GM11168 (cell line): ENCODE measurements around the gene UBE2F.
"Not testable (repeated sequence)": the region's sequence is repeated elsewhere in the genome, so short reads cannot be mapped to it uniquely, and the experiment has no call there.

Experiments
- in situ Hi-C: fragments of 300-500 bp; cut with MboI; formaldehyde crosslinking; loops from one replicate; pipeline ENCODE4 v1.12.0; 2022; ENCODE audit warnings: low sequenced_read_pairs; ENCODE audit not compliant: unreplicated experiment

Gene UBE2F

DNA sequence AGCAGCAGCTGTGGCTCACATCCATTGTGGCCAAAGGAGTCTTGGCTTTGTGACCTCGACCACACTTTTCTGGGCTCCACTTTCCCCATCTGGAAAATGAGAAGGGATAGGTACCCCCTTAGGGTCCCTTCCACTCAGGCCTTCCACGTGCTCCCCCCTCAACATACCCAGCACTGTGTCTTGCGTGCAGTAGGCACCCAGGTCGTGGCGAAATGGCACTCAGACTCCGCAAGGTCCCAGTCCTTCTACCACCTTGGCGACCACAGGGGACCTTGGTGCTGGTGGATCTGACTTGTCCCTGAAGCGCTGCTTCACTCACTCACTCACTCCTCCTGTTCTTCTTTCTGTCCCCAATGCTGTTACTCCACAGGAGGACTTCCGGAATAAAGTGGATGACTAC lies 74.1 kb downstream of the UBE2F start:
- in situ Hi-C loops: no loop called here

GRCh38 chr2:238042090-238042489 lies 75.3 kb downstream of the UBE2F start:
- in situ Hi-C loops: no loop called here

- in situ Hi-C loops: no loop called here
These were observed 76.2 kb downstream of the UBE2F start for GRCh38 chr2:238042849-238043584.

- in situ Hi-C loops: no loop called here
These were observed 77.0 kb downstream of the UBE2F start for GRCh38 chr2:238043851-238044250.

DNA sequence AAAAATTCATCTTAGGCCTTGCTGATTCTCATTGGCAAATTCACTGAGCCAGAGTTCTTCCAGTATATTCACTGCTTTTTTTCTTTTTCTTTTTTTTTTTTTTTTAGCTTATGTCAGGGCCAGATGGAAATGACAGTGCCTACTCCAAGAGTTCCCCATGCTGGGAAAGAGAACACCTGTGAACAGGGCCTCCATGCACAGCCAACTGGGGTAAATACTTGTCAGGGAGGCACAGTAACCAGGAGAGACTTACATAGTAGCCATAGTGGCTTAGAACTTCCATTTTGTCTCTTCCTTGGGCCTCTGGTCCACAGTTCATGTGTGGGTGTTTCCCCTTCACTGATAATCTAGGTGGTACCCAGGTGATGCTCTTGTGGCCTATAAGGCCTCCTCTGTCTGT lies 78.8 kb downstream of the UBE2F start:
- in situ Hi-C loops: no loop called here

DNA sequence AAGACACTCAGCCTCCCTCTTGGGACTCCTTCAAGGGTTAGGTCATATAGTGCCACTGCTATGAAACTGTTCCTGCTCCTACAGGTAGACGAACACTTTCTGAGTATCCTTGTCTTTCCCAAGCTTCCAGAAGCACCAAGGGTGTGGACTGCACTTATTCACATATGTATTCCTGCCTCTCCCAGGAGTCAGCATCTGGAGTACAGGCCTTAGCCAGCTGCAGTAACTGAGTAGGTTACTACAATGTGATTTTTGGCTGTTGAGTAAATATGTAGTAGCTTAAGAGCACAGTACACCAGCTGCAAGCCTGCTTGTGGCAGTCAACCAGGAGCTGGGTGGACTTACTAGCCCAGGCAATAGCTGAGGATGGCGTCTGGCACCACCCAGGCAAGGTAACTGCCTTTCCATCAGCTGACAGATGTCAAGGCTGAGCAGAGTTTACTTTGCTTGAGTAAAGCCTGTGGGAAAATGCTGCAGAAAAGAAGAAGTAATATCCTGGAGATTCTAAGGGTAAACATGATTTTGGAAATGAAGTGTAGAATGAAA lies 80.0 kb downstream of the UBE2F start:
- in situ Hi-C loops: no loop called here

DNA sequence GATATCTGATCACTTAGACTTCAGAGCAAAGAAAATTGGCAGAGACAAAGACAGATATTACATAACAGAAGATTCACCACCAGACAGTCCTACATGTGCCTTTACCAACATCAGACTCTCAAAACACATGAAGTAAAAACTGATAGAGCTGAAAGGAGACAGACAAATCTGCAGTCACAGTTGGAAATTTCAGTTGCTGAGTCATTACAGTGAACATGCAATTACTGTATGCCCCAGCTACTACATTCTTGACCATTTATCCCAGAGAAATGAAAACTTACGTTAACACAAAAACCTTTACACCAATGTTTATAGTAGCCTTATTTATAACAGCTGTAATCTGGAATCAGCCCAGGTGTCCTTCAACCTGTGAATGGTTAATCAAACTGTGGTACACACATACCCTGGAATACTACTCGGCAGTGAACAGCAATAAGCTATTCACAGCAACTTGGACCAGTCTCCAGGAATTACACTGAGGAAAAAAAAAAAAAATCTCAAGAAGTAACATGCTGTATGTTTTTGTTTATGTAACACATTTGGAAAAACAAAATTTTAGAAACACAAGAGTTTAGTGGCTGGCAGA lies 86.5 kb downstream of the UBE2F start:
- in situ Hi-C loops: no loop called here

DNA sequence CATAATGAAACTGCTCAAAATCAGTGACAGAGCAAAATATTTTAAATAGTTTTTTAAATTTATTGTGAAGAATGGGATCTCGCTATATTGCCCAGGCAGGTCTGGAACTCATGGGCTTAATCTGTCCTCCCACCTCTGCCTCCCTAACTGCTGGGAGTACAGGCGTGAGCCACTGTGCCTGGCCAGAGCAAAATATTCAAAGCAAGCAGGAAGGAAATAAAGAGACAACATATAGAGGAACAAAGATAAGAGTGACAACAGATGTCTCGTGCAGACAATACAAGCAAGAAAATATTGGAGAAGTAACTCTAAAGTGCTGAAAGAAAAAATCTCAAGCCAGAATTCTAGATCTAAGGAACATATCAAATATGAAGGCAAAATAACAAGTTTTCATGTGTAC lies 89.0 kb downstream of the UBE2F start:
- in situ Hi-C loops: no loop called here

DNA sequence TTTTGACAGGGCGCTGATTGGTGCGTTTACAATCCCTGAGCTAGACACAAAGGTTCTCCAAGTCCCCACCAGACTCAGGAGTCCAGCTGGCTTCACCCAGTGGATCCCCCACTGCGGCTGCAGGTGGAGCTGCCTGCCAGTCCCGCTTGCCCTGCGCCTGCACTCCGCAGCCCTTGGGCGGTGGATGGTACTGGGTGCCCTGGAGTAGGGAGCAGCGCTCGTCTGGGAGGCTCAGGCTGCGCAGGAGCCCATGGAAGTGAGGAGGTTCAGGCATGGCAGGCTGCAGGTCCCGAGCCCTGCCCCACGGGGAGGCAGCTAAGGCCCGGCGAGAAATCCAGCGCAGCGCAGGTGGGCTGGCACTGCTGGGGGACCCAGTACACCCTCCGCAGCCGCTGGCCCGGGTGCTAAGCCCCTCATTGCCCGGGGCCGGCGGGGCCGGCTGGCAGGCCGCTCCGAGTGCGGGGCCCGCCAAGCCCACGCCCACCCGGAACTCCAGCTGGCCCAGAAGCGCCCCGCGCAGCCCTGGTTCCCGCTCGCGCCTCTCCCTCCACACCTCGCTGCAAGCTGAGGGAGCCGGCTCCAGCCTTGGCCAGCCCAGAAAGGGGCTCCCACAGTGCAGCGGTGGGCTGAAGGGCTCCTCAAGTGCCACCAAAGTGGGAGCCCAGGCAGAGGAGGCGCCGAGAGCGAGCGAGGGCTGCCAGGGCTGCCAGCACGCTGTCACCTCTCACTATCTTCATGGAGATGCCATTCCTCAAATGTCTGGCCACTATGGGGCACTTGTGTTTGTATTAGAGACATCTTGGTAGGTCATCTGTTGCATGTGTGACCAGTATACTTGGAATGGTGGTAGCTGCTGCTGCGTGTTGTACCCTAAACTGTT lies 91.1 kb downstream of the UBE2F start:
- in situ Hi-C loops: not testable (repeated sequence)

- in situ Hi-C loops: no loop called here
These were observed 92.7 kb downstream of the UBE2F start for GRCh38 chr2:238059505-238059904.

- in situ Hi-C loops: no loop called here
These were observed 93.3 kb downstream of the UBE2F start for GRCh38 chr2:238060096-238060541.

GRCh38 chr2:238060542-238061314 lies 93.9 kb downstream of the UBE2F start, which contains the start of gene SCLY:
Gene SCLY (plus strand): TSS chr2:238061001. CDS start chr2:238061055, 54 bp downstream.
- in situ Hi-C loops: no loop called here

DNA sequence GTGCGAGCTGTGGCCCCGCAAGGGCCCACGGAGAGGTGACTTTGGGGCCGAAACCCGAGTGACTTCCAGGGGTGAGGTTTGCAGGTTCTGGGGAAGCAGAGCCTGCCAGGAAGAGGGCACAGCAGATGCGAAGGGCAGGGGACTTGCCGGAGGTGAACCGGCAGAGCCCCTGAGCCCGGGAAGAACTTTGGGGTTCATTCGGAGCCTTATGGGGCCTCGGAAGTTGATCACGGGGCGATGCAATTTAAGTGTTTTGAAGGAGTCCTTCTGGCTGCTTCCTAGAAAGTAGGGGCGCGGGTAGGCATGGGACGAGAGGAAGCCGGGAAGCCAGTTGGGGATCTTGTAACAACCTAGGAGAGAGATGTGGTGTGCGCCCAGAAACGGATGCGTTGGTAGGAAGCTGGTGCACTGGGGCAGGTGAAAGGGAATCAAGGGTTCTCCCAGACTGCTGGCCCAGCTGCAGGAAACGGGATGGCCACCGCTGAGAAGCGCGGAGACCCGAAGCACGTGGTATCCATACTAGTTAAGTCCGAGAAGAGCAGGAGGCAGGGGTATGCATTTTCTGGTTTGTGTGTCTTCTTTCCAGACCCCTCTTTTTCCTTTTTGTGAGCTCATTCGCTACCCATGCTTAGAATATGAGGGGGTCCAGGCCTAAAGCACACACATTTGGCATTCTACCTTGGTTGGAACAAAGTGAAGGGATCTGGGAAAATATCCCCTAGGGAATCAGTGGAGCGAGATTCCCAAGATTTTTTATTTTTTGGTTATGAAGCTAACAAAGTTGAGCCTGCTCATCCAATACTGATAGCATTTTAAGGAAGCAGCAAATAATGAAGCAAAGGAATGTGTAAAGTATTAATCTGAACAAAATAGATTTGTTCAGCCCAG lies 94.7 kb downstream of the UBE2F start:
- in situ Hi-C loops: no loop called here

- in situ Hi-C loops: no loop called here
These were observed 96.8 kb downstream of the UBE2F start for GRCh38 chr2:238063414-238064189.

GRCh38 chr2:238064376-238064775 lies 97.6 kb downstream of the UBE2F start:
- in situ Hi-C loops: no loop called here

- in situ Hi-C loops: no loop called here
These were observed 98.4 kb downstream of the UBE2F start for GRCh38 chr2:238065071-238065846.

- in situ Hi-C loops: no loop called here
These were observed 99.4 kb downstream of the UBE2F start for GRCh38 chr2:238066218-238066617.
